IMR-90 (cell line): ENCODE data around the gene QSER1. TPM values are rescaled to one million over a fixed set of nuclear protein-coding genes. Genes with fewer than 3 reads are reported as not detected.

Experiments
- ATAC-seq: fragments of 200-7000 bp; cut with Tn5 transposase; 2 replicates; pipeline ENCODE4 v1.9.1; 2020; ENCODE audit warnings: low read depth, mild to moderate bottlenecking, moderate library complexity
- BruUV-seq: library from RNA; stranded (reverse); fragments of 400-500 nt; replicated peaks from 2 replicates; lab custom pipeline; 2021; lab: Mats Ljungman, UMichigan
- CTCF ChIA-PET: fragments of 300-600 bp; formaldehyde crosslinking; extraction: SDS; loops from one replicate; lab custom pipeline; 2021; ENCODE audit warnings: antibody characterized with exemption; lab: Yijun Ruan, JAX
- POLR2A ChIA-PET: fragments of 300-600 bp; sonication (Branson Sonifier 250); formaldehyde crosslinking; loops from one replicate; lab custom pipeline; 2022; ENCODE audit warnings: antibody characterized with exemption; ENCODE audit not compliant: unreplicated experiment; lab: Charles Lee
- DNase-seq: peaks from one replicate; pipeline ENCODE4 v3.0.0; 2013
- H2AFZ ChIP-seq: replicated peaks from 2 replicates; pipeline ENCODE3; 2013; ENCODE audit warnings: low read length, mild to moderate bottlenecking; ENCODE audit not compliant: poor library complexity
- H2AK5ac ChIP-seq: 2 replicates; pipeline ENCODE4 v1.6.1; 2013; ENCODE audit warnings: low read depth, low read length, inconsistent platforms
- H2AK9ac ChIP-seq: replicated peaks from 2 replicates; pipeline ENCODE3; 2013; ENCODE audit warnings: mild to moderate bottlenecking, low read depth, low read length, moderate library complexity; ENCODE audit not compliant: poor library complexity
- H2BK120ac ChIP-seq: 2 replicates; pipeline ENCODE4 v1.6.1; 2013; ENCODE audit warnings: low read depth, low read length, inconsistent platforms
- H2BK15ac ChIP-seq: 3 replicates; pipeline ENCODE4 v1.6.1; 2013; ENCODE audit warnings: low read depth, low read length, inconsistent platforms
- H2BK20ac ChIP-seq: 2 replicates; pipeline ENCODE4 v1.6.1; 2013; ENCODE audit warnings: low read depth, mild to moderate bottlenecking, inconsistent platforms, low read length, moderate library complexity
- H2BK5ac ChIP-seq: 2 replicates; pipeline ENCODE4 v1.6.1; 2013; ENCODE audit warnings: mild to moderate bottlenecking, low read depth, low read length, inconsistent platforms; ENCODE audit not compliant: poor library complexity, severe bottlenecking
- H3K14ac ChIP-seq: replicated peaks from 2 replicates; pipeline ENCODE4 v1.6.1; 2013; ENCODE audit warnings: low read depth, low read length, inconsistent platforms
- H3K18ac ChIP-seq: 2 replicates; pipeline ENCODE4 v1.6.1; 2013; ENCODE audit warnings: low read depth, low read length, control low read depth
- H3K23ac ChIP-seq: 2 replicates; pipeline ENCODE4 v1.6.1; 2013; ENCODE audit warnings: low read depth, low read length, inconsistent platforms
- H3K27ac ChIP-seq: 2 replicates; pipeline ENCODE4 v1.5.1; 2013; ENCODE audit warnings: mild to moderate bottlenecking, control low read depth, low read length; ENCODE audit not compliant: insufficient read depth
- H3K27me3 ChIP-seq: 2 replicates; pipeline ENCODE4 v1.6.1; 2013; ENCODE audit warnings: low read length; ENCODE audit not compliant: control insufficient read depth, insufficient read depth
- H3K36me3 ChIP-seq: 2 replicates; pipeline ENCODE4 v1.6.1; 2013; ENCODE audit warnings: low read length, mixed read lengths; ENCODE audit not compliant: control insufficient read depth, insufficient read depth
- H3K4ac ChIP-seq: 2 replicates; pipeline ENCODE4 v1.6.1; 2013; ENCODE audit warnings: low read depth, low read length, inconsistent platforms
- H3K4me1 ChIP-seq: 2 replicates; pipeline ENCODE4 v1.6.1; 2013; ENCODE audit warnings: low read length, mixed read lengths; ENCODE audit not compliant: control insufficient read depth, insufficient read depth
- H3K4me2 ChIP-seq: 2 replicates; pipeline ENCODE4 v1.6.1; 2013; ENCODE audit warnings: low read depth, mild to moderate bottlenecking, control low read depth, low read length, moderate library complexity
- H3K4me3 ChIP-seq: 2 replicates; pipeline ENCODE4 v1.5.1; 2013; ENCODE audit warnings: low read depth, mild to moderate bottlenecking, control low read depth, low read length, moderate library complexity; ENCODE audit not compliant: insufficient read depth
- H3K56ac ChIP-seq: 2 replicates; pipeline ENCODE4 v1.6.1; 2013; ENCODE audit warnings: low read length, inconsistent platforms; ENCODE audit not compliant: insufficient read depth; ENCODE audit errors: extremely low read depth
- H3K79me1 ChIP-seq, 2 experiments: 2 replicates each; pipeline ENCODE4 v1.6.1; 2013; ENCODE audit warnings: low read length in 2 of 2, inconsistent platforms in 1 of 2, low read depth in 1 of 2
- H3K9ac ChIP-seq: 2 replicates; pipeline ENCODE4 v1.6.1; 2013; ENCODE audit warnings: low read depth, low read length, control low read depth
- H3K9me1 ChIP-seq: 2 replicates; pipeline ENCODE4 v1.6.1; 2013; ENCODE audit warnings: low read length, inconsistent platforms; ENCODE audit not compliant: insufficient read depth
- H3K9me3 ChIP-seq: 2 replicates; pipeline ENCODE4 v1.6.1; 2013; ENCODE audit warnings: low read length; ENCODE audit not compliant: control insufficient read depth, insufficient read depth
- H4K20me1 ChIP-seq: 2 replicates; pipeline ENCODE4 v1.6.1; 2013; ENCODE audit warnings: low read length, inconsistent platforms; ENCODE audit not compliant: insufficient read depth
- H4K5ac ChIP-seq: 2 replicates; pipeline ENCODE4 v1.6.1; 2013; ENCODE audit warnings: mild to moderate bottlenecking, low read depth, low read length, control low read depth
- H4K8ac ChIP-seq, 2 experiments: 2 replicates each; pipeline ENCODE4 v1.6.1; 2013; ENCODE audit warnings: low read depth in 2 of 2, low read length in 2 of 2, control low read depth in 1 of 2, inconsistent platforms in 1 of 2
- H4K91ac ChIP-seq: 2 replicates; pipeline ENCODE4 v1.6.1; 2013; ENCODE audit warnings: low read depth, low read length, inconsistent platforms; ENCODE audit not compliant: insufficient read depth
- CEBPB ChIP-seq: IDR thresholded peaks from 2 replicates; pipeline ENCODE4 v1.6.1; 2012; ENCODE audit warnings: low read depth, low read length, improper control_type of control experiment
- CHD1 ChIP-seq: IDR thresholded peaks from 2 replicates; pipeline ENCODE4 v1.6.1; 2012; ENCODE audit warnings: low read depth, low read length, improper control_type of control experiment
- ELK1 ChIP-seq: fragments of 150-350 bp; IDR thresholded peaks from 2 replicates; pipeline ENCODE4 v1.6.1; 2016; ENCODE audit warnings: low read depth, mild to moderate bottlenecking, low read length, moderate library complexity, borderline replicate concordance
- FOS ChIP-seq: fragments of 150-350 bp; IDR thresholded peaks from 2 replicates; pipeline ENCODE4 v1.6.1; 2016; ENCODE audit warnings: low read depth, low read length
- MAFK ChIP-seq: IDR thresholded peaks from 2 replicates; pipeline ENCODE4 v1.6.1; 2012; ENCODE audit warnings: low read depth, low read length, improper control_type of control experiment
- NFE2L2 ChIP-seq: fragments of 150-350 bp; IDR thresholded peaks from 2 replicates; pipeline ENCODE4 v1.6.1; 2016; ENCODE audit warnings: low read depth, mild to moderate bottlenecking, low read length
- RCOR1 ChIP-seq: IDR thresholded peaks from 2 replicates; pipeline ENCODE4 v1.6.1; 2012; ENCODE audit warnings: mild to moderate bottlenecking, low read length, improper control_type of control experiment; ENCODE audit not compliant: insufficient replicate concordance
- WGBS, 2 experiments: methylation state at CpG; one replicate each; pipeline versions ENCODE4 v1.1.5 to v1.1.7; 2013; ENCODE audit warnings: missing lambda C conversion rate in 2 of 2; ENCODE audit not compliant: insufficient read length in 1 of 2; ENCODE audit errors: extremely low coverage in 2 of 2; 5-methylcytosine and 5-hydroxymethylcytosine counted together
- dilution Hi-C: fragments of 300-500 bp; cut with HindIII; formaldehyde crosslinking; loops from one replicate; pipeline ENCODE4 v1.14.3; 2018; ENCODE audit warnings: low sequenced_read_pairs; ENCODE audit not compliant: unreplicated experiment
- in situ Hi-C: fragments of 300-500 bp; cut with MboI; formaldehyde crosslinking; loops from 3 replicates; pipeline ENCODE4 v1.14.3; 2019; ENCODE audit warnings: low sequenced_read_pairs, inconsistent platforms, mixed read lengths
- intact Hi-C: fragments of 100-400 bp; cut with micrococcal nuclease; formaldehyde crosslinking; loops from 2 replicates; pipeline ENCODE4 v1.10.0; 2022
- polyA plus RNA-seq, 3 experiments: library from polyadenylated mRNA; depleted of rRNA; stranded (reverse); fragments of >200 nt; gene quantifications; 2 replicates each; pipeline ENCODE4 v1.2.3, GENCODE V29; 2012; ENCODE audit warnings: low replicate concordance in 1 of 3
- total RNA-seq: library from RNA; depleted of rRNA; stranded (reverse); fragments of >200 nt; gene quantifications from 2 replicates; pipeline ENCODE4 v1.2.3, GENCODE V29; 2012

Gene QSER1
- total and polyA plus RNA-seq, 2 of the 4 experiments (the other 2 are of a cell fraction) = 5.9 to 15.6 TPM

- Histone ChIP-seq H2AFZ (no peak overlapping the region), H3K36me3 (no peaks in the 10 kb centered on the region), H3K9ac (no peak overlapping the region), H3K4me2 (no peak overlapping the region), H2AK9ac (no peak overlapping the region), H2BK120ac (no peak overlapping the region), H3K18ac (no peak overlapping the region), H2BK5ac (no peak overlapping the region), H4K91ac (no peak overlapping the region), H4K8ac (no peak overlapping the region), H4K5ac (no peak overlapping the region), H3K9me1 (no peaks in the 10 kb centered on the region), H3K4ac (no peak overlapping the region), H3K14ac (no peak overlapping the region), H3K4me3 (no peak overlapping the region), H2BK15ac (no peak overlapping the region), H4K20me1 (no peaks in the 10 kb centered on the region), H3K27me3 (peaks cover 3% of the 10 kb centered on the region), H3K9me3 (no peaks in the 10 kb centered on the region), H3K23ac (no peak overlapping the region), H3K4me1 (no peaks in the 10 kb centered on the region), H2BK20ac (no peak overlapping the region), H3K27ac (no peak overlapping the region), H2AK5ac (no peak overlapping the region), H3K79me1 (no peaks in the 10 kb centered on the region), H3K56ac (no peak overlapping the region)
- ChIA-PET POLR2A (no interaction called here), CTCF (no interaction called here)
- intact Hi-C loops (no loop called here), in situ Hi-C loops (loop anchor here (25.0 kb wide), 1 partner anchor 213 kb away; no protein-coding TSS in a partner anchor), dilution Hi-C loops (no loop called here)
- ATAC-seq (no peak), DNase-seq (no peak)
- TF ChIP-seq NFE2L2 (no peak), ELK1 (no peak), CEBPB (no peak), RCOR1 (no peak), CHD1 (no peak), FOS (no peak), MAFK (no peak)
- no TSS peak for BruUV-seq
- WGBS, 2 experiments = 29% methylated on average over 1 of the region's 1 CpG; no CpG with 5 or more reads in 1 of the 2 experiments
Measured at GRCh38 chr11:32849761-32850160, 42.9 kb upstream of the QSER1 start.
